GM19023 (cell line): ENCODE results near the gene SENP6.
A peak's percentile ranks its signal among the peaks of the same experiment; 100 is the strongest.
"Not testable (repeated sequence)": the region's sequence is repeated elsewhere in the genome, so short reads cannot be mapped to it uniquely, and the experiment has no call there.

Experiments
- ATAC-seq: cut with Tn5 transposase; IDR thresholded peaks from one replicate; pipeline ENCODE4 v1.9.1; 2021; ENCODE audit warnings: mild to moderate bottlenecking, moderate library complexity; ENCODE audit not compliant: unreplicated experiment

Gene SENP6

GRCh38 chr6:75601304-75602245 is at the start of gene SENP6:
SENP6 (plus strand) TSS chr6:75601880; CDS start chr6:75602525, 645 bp downstream.
- peak; percentile 70 for ATAC-seq

GRCh38 chr6:75556240-75556639 is 45.4 kb upstream of the SENP6 start:
- ATAC-seq = no peak

- ATAC-seq = no peak
Observed at GRCh38 chr6:75557068-75557467, 44.6 kb upstream of the SENP6 start.

GRCh38 chr6:75563032-75563431 is 38.6 kb upstream of the SENP6 start:
- peak; percentile 94 for ATAC-seq

GRCh38 chr6:75566137-75566767 is 35.4 kb upstream of the SENP6 start:
- no peak for ATAC-seq

GRCh38 chr6:75568100-75568499 is 33.6 kb upstream of the SENP6 start:
- no peak for ATAC-seq

- no peak for ATAC-seq
Observed at GRCh38 chr6:75568965-75569364, 32.7 kb upstream of the SENP6 start.

GRCh38 chr6:75570671-75571070 is 31.0 kb upstream of the SENP6 start:
- not testable (repeated sequence) for ATAC-seq

GRCh38 chr6:75572072-75572471 is 29.6 kb upstream of the SENP6 start:
- no peak for ATAC-seq

- ATAC-seq = peak; percentile 73
Observed at GRCh38 chr6:75579951-75580350, 21.7 kb upstream of the SENP6 start.

- no peak for ATAC-seq
Observed at GRCh38 chr6:75581231-75581630, 20.4 kb upstream of the SENP6 start.

GRCh38 chr6:75584552-75584951 is 17.1 kb upstream of the SENP6 start:
- ATAC-seq = not testable (repeated sequence)

GRCh38 chr6:75588948-75589347 is 12.7 kb upstream of the SENP6 start:
- no peak for ATAC-seq

- no peak for ATAC-seq
Observed at GRCh38 chr6:75590370-75590769, 11.3 kb upstream of the SENP6 start.

GRCh38 chr6:75596380-75596779 is 5.3 kb upstream of the SENP6 start:
- not testable (repeated sequence) for ATAC-seq

- no peak for ATAC-seq
Observed at GRCh38 chr6:75600768-75601167, 912 bp upstream of the SENP6 start.

- ATAC-seq = peak; percentile 48
Observed at GRCh38 chr6:75602246-75603105, 796 bp downstream of the SENP6 start.

- ATAC-seq = no peak
Observed at GRCh38 chr6:75603106-75603420, 1.4 kb downstream of the SENP6 start.

- no peak for ATAC-seq
Observed at GRCh38 chr6:75604294-75604693, 2.6 kb downstream of the SENP6 start.

- ATAC-seq = no peak
Observed at GRCh38 chr6:75605635-75606034, 4.0 kb downstream of the SENP6 start.

GRCh38 chr6:75608304-75608703 is 6.6 kb downstream of the SENP6 start:
- ATAC-seq = no peak
